CD4-positive, alpha-beta T cell treated with Interleukin-10 for 1 hour (primary cell): ENCODE measurements around the gene CPA3.

Source experiments
- DNase-seq: peaks from one replicate; pipeline ENCODE4 v3.0.0-alpha.2; 2020

Gene CPA3

GRCh38 chr3:148923592-148923991 lies 58.5 kb downstream of the CPA3 start:
- no peak for DNase-seq

GRCh38 chr3:148924562-148924961 lies 59.5 kb downstream of the CPA3 start:
- DNase-seq = no peak

- DNase-seq = no peak
Measured at GRCh38 chr3:148925845-148926244, 60.7 kb downstream of the CPA3 start.

- DNase-seq = no peak
Measured at GRCh38 chr3:148930752-148931151, 65.7 kb downstream of the CPA3 start.

GRCh38 chr3:148931574-148931973 lies 66.5 kb downstream of the CPA3 start:
- no peak for DNase-seq

- DNase-seq = no peak
Measured at GRCh38 chr3:148932972-148933371, 67.9 kb downstream of the CPA3 start.

- no peak for DNase-seq
Measured at GRCh38 chr3:148937467-148938255, 72.6 kb downstream of the CPA3 start.

- no peak for DNase-seq
Measured at GRCh38 chr3:148938306-148938705, 73.2 kb downstream of the CPA3 start.

GRCh38 chr3:148938936-148939335 lies 73.8 kb downstream of the CPA3 start:
- DNase-seq = no peak

- DNase-seq = no peak
Measured at GRCh38 chr3:148940983-148941382, 75.9 kb downstream of the CPA3 start.

GRCh38 chr3:148943506-148944205 lies 78.6 kb downstream of the CPA3 start:
- peak; percentile 60 for DNase-seq

GRCh38 chr3:148945116-148945515 lies 80.0 kb downstream of the CPA3 start:
- no peak for DNase-seq
